WTC11 (cell line): ENCODE data around the gene TTLL11. TPM values are rescaled to one million over a fixed set of nuclear protein-coding genes. Genes with fewer than 3 reads are reported as not detected.

Source experiments
- ATAC-seq: fragments of 200-7000 bp; cut with Tn5 transposase; 2 replicates; pipeline ENCODE4 v1.10.0; 2021; ENCODE audit warnings: mild to moderate bottlenecking, moderate library complexity
- CTCF ChIA-PET: fragments of 300-600 bp; sonication (Branson Sonifier 250); formaldehyde crosslinking; loops from one replicate; lab custom pipeline; 2021; ENCODE audit warnings: antibody characterized with exemption; lab: Charles Lee
- POLR2A ChIA-PET: fragments of 350-600 bp; sonication (Branson Sonifier 250); formaldehyde crosslinking; loops from one replicate; lab custom pipeline; 2021; ENCODE audit warnings: antibody characterized with exemption; lab: Charles Lee
- DNase-seq: peaks from one replicate; pipeline ENCODE4 v3.0.0; 2021; ENCODE audit warnings: low spot score
- H3K27ac Mint-ChIP-seq: 2 replicates; pipeline ENCODE4 v1.8.0; 2021; ENCODE audit warnings: mixed read lengths
- H3K27me3 Mint-ChIP-seq: 2 replicates; pipeline ENCODE4 v1.8.0; 2021; ENCODE audit warnings: low read depth, mild to moderate bottlenecking, moderate library complexity, mixed read lengths
- H3K36me3 Mint-ChIP-seq: 2 replicates; pipeline ENCODE4 v1.8.0; 2021; ENCODE audit warnings: mixed read lengths
- H3K4me1 Mint-ChIP-seq: 2 replicates; pipeline ENCODE4 v1.8.0; 2022; ENCODE audit warnings: mixed read lengths
- H3K4me3 Mint-ChIP-seq: 2 replicates; pipeline ENCODE4 v1.8.0; 2021; ENCODE audit warnings: mild to moderate bottlenecking, moderate library complexity, mixed read lengths
- H3K9me3 Mint-ChIP-seq: 2 replicates; pipeline ENCODE4 v1.8.0; 2021; ENCODE audit warnings: mixed read lengths
- ATF1 ChIP-seq: sonication (generic); formaldehyde crosslinking; IDR thresholded peaks from 2 replicates; pipeline ENCODE4 v1.8.1; 2023; ENCODE audit warnings: mild to moderate bottlenecking, moderate library complexity, missing genetic modification reagents
- CBFB ChIP-seq: sonication (generic); formaldehyde crosslinking; IDR thresholded peaks from 2 replicates; pipeline ENCODE4 v1.8.1; 2022; ENCODE audit warnings: mild to moderate bottlenecking, low read depth, missing genetic modification reagents
- HMGA2 ChIP-seq: fragments of 250-450 bp; sonication (Bioruptor Pico); IDR thresholded peaks from 2 replicates; pipeline ENCODE4 v1.4.0; 2021; ENCODE audit warnings: mild to moderate bottlenecking, moderate library complexity
- JUN ChIP-seq: sonication (generic); formaldehyde crosslinking; IDR thresholded peaks from 2 replicates; pipeline ENCODE4 v1.8.0; 2023; ENCODE audit warnings: mild to moderate bottlenecking, missing genetic modification reagents
- MXD4 ChIP-seq: fragments of 250-450 bp; sonication (Bioruptor Pico); IDR thresholded peaks from 2 replicates; pipeline ENCODE4 v1.8.0; 2021; ENCODE audit warnings: mild to moderate bottlenecking, moderate library complexity, borderline replicate concordance
- NFE2L1 ChIP-seq: sonication (generic); formaldehyde crosslinking; IDR thresholded peaks from 2 replicates; pipeline ENCODE4 v1.8.1; 2023; ENCODE audit warnings: missing genetic modification reagents
- OVOL2 ChIP-seq: fragments of 250-450 bp; sonication (Bioruptor Pico); IDR thresholded peaks from 2 replicates; pipeline ENCODE4 v1.9.0; 2021; ENCODE audit warnings: mild to moderate bottlenecking, borderline replicate concordance
- RELA ChIP-seq: sonication (generic); formaldehyde crosslinking; IDR thresholded peaks from 2 replicates; pipeline ENCODE4 v1.8.1; 2022; ENCODE audit warnings: missing genetic modification reagents, mild to moderate bottlenecking, borderline replicate concordance
- ZNF219 ChIP-seq: sonication (generic); formaldehyde crosslinking; IDR thresholded peaks from 2 replicates; pipeline ENCODE4 v1.8.0; 2023; ENCODE audit warnings: missing genetic modification reagents, mild to moderate bottlenecking, borderline replicate concordance
- ZNF396 ChIP-seq: fragments of 250-450 bp; sonication (Bioruptor Pico); IDR thresholded peaks from 2 replicates; pipeline ENCODE4 v1.8.0; 2021; ENCODE audit warnings: mild to moderate bottlenecking, moderate library complexity, borderline replicate concordance
- ZNF423 ChIP-seq: fragments of 250-450 bp; sonication (Bioruptor Pico); IDR thresholded peaks from 2 replicates; pipeline ENCODE4 v2.1.2; 2022; ENCODE audit warnings: mild to moderate bottlenecking, moderate library complexity
- total RNA-seq: library from RNA; stranded (reverse); gene quantifications from 3 replicates; pipeline ENCODE4 v1.2.3, GENCODE V29; 2021
- TF ChIP-seq, protein P1 (sequence below): sonication (generic); formaldehyde crosslinking; conservative IDR thresholded peaks from 2 replicates; pipeline ENCODE4 v1.8.1; 2023; ENCODE audit warnings: mild to moderate bottlenecking, low read depth, missing genetic modification reagents, moderate library complexity
- TF ChIP-seq, protein P2 (sequence below): sonication (generic); formaldehyde crosslinking; IDR thresholded peaks from 2 replicates; pipeline ENCODE4 v1.8.1; 2023; ENCODE audit warnings: mild to moderate bottlenecking, missing genetic modification reagents
- TF ChIP-seq, protein P3 (sequence below): fragments of 250-450 bp; sonication (Bioruptor Pico); IDR thresholded peaks from 2 replicates; pipeline ENCODE4 v1.9.0; 2021; ENCODE audit warnings: mild to moderate bottlenecking, borderline replicate concordance
- TF ChIP-seq, protein P4 (sequence below): sonication (generic); formaldehyde crosslinking; IDR thresholded peaks from 2 replicates; pipeline ENCODE4 v1.8.0; 2022; ENCODE audit warnings: mild to moderate bottlenecking, missing genetic modification reagents
- TF ChIP-seq, protein P5 (sequence below): sonication (generic); formaldehyde crosslinking; IDR thresholded peaks from 2 replicates; pipeline ENCODE4 v1.8.1; 2022; ENCODE audit warnings: low read depth, mild to moderate bottlenecking, moderate library complexity, missing genetic modification reagents, borderline replicate concordance

TTLL11 gene
- total RNA-seq, 1 experiment from 2014 or later = 1.1 TPM

DNA sequence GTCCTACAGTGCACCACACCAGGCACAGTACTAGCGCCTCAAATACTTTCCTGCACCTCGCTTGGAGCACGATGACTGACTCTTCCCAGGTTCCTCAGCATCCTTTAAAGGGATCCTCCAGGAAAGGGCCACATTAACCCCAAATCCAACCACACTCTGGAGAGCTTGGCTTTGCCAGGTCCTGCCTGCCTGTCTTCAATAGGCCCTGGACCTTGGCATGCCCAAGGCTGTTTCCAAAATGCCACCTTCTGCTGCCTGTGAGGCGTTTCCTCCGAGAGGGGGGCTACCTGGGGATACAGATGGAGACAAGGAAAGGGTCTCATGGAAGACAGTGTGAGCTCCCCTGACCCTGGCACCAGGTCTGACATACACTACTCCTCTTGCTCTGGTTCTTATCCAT lies 271.8 kb downstream of the TTLL11 start (continued):
- no peak for TF ChIP-seq ZNF219
- TF ChIP-seq, protein P1, sequence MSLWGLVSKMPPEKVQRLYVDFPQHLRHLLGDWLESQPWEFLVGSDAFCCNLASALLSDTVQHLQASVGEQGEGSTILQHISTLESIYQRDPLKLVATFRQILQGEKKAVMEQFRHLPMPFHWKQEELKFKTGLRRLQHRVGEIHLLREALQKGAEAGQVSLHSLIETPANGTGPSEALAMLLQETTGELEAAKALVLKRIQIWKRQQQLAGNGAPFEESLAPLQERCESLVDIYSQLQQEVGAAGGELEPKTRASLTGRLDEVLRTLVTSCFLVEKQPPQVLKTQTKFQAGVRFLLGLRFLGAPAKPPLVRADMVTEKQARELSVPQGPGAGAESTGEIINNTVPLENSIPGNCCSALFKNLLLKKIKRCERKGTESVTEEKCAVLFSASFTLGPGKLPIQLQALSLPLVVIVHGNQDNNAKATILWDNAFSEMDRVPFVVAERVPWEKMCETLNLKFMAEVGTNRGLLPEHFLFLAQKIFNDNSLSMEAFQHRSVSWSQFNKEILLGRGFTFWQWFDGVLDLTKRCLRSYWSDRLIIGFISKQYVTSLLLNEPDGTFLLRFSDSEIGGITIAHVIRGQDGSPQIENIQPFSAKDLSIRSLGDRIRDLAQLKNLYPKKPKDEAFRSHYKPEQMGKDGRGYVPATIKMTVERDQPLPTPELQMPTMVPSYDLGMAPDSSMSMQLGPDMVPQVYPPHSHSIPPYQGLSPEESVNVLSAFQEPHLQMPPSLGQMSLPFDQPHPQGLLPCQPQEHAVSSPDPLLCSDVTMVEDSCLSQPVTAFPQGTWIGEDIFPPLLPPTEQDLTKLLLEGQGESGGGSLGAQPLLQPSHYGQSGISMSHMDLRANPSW (CRISPR knock-in tag) = no peak
- TF ChIP-seq, protein P2, sequence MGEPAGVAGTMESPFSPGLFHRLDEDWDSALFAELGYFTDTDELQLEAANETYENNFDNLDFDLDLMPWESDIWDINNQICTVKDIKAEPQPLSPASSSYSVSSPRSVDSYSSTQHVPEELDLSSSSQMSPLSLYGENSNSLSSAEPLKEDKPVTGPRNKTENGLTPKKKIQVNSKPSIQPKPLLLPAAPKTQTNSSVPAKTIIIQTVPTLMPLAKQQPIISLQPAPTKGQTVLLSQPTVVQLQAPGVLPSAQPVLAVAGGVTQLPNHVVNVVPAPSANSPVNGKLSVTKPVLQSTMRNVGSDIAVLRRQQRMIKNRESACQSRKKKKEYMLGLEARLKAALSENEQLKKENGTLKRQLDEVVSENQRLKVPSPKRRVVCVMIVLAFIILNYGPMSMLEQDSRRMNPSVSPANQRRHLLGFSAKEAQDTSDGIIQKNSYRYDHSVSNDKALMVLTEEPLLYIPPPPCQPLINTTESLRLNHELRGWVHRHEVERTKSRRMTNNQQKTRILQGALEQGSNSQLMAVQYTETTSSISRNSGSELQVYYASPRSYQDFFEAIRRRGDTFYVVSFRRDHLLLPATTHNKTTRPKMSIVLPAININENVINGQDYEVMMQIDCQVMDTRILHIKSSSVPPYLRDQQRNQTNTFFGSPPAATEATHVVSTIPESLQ (CRISPR knock-in tag) = no peak
- TF ChIP-seq, protein P3, sequence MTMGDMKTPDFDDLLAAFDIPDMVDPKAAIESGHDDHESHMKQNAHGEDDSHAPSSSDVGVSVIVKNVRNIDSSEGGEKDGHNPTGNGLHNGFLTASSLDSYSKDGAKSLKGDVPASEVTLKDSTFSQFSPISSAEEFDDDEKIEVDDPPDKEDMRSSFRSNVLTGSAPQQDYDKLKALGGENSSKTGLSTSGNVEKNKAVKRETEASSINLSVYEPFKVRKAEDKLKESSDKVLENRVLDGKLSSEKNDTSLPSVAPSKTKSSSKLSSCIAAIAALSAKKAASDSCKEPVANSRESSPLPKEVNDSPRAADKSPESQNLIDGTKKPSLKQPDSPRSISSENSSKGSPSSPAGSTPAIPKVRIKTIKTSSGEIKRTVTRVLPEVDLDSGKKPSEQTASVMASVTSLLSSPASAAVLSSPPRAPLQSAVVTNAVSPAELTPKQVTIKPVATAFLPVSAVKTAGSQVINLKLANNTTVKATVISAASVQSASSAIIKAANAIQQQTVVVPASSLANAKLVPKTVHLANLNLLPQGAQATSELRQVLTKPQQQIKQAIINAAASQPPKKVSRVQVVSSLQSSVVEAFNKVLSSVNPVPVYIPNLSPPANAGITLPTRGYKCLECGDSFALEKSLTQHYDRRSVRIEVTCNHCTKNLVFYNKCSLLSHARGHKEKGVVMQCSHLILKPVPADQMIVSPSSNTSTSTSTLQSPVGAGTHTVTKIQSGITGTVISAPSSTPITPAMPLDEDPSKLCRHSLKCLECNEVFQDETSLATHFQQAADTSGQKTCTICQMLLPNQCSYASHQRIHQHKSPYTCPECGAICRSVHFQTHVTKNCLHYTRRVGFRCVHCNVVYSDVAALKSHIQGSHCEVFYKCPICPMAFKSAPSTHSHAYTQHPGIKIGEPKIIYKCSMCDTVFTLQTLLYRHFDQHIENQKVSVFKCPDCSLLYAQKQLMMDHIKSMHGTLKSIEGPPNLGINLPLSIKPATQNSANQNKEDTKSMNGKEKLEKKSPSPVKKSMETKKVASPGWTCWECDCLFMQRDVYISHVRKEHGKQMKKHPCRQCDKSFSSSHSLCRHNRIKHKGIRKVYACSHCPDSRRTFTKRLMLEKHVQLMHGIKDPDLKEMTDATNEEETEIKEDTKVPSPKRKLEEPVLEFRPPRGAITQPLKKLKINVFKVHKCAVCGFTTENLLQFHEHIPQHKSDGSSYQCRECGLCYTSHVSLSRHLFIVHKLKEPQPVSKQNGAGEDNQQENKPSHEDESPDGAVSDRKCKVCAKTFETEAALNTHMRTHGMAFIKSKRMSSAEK (CRISPR knock-in tag) = no peak
- no peak for TF ChIP-seq ZNF423 (CRISPR knock-in tag)

DNA sequence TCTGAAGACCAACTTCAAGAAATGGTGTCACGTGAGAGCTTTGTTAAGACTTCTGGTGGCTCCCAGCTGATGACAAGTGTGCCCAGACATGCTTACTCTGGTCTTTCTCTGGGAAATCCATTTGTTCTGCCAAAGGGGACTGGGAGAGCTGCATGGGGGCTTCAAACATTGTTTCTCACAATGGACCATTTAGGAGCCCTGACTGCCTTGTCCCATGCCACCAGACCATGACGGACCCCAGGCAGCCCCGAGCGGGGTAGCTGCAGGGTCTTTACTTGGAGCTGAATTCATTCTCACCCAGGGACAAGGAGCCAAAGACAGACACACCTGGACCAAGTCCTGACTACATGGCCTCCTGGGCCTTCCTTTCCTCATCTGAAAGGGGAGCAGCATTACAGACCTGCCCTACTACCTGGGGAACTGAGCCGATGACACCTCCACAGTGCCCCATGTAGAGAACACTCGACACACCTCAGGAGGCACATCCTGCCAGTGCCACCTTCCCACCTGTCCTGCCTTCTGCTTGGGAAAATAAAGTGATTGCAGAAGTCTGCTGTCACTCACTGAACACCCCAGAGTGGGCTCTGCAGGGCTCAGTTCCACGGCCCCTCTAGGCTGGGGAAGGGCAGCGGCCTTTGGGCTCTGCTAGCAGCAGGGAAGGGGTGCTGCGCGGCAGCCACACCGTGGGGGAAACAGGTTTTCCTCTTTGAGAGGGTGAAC lies 272.7 kb downstream of the TTLL11 start:
- Mint-ChIP-seq H3K4me1 (peaks cover 56% of the 10 kb centered on the region), H3K4me3 (no peak overlapping the region), H3K27ac (no peak overlapping the region), H3K9me3 (no peaks in the 10 kb centered on the region), H3K36me3 (no peaks in the 10 kb centered on the region), H3K27me3 (no peaks in the 10 kb centered on the region)
- CTCF ChIA-PET = interaction anchor here (0.8 to 2.8 kb wide), 4 partner anchors 41 to 136 kb away, joined by 3 to 12 read pairs (median 4); no protein-coding TSS in a partner anchor
- DNase-seq (no peak), ATAC-seq (no peak)
- POLR2A ChIA-PET = no interaction called here
- TF ChIP-seq CBFB (CRISPR knock-in tag) = no peak
- TF ChIP-seq, protein P4, sequence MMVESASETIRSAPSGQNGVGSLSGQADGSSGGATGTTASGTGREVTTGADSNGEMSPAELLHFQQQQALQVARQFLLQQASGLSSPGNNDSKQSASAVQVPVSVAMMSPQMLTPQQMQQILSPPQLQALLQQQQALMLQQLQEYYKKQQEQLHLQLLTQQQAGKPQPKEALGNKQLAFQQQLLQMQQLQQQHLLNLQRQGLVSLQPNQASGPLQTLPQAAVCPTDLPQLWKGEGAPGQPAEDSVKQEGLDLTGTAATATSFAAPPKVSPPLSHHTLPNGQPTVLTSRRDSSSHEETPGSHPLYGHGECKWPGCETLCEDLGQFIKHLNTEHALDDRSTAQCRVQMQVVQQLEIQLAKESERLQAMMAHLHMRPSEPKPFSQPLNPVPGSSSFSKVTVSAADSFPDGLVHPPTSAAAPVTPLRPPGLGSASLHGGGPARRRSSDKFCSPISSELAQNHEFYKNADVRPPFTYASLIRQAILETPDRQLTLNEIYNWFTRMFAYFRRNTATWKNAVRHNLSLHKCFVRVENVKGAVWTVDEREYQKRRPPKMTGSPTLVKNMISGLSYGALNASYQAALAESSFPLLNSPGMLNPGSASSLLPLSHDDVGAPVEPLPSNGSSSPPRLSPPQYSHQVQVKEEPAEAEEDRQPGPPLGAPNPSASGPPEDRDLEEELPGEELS (CRISPR knock-in tag) = no peak
- TF ChIP-seq JUN (CRISPR knock-in tag) = no peak
- no peak for TF ChIP-seq RELA
- no peak for TF ChIP-seq HMGA2 (CRISPR knock-in tag)
- TF ChIP-seq ATF1 = no peak
- TF ChIP-seq, protein P5, sequence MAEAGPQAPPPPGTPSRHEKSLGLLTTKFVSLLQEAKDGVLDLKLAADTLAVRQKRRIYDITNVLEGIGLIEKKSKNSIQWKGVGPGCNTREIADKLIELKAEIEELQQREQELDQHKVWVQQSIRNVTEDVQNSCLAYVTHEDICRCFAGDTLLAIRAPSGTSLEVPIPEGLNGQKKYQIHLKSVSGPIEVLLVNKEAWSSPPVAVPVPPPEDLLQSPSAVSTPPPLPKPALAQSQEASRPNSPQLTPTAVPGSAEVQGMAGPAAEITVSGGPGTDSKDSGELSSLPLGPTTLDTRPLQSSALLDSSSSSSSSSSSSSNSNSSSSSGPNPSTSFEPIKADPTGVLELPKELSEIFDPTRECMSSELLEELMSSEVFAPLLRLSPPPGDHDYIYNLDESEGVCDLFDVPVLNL = no peak
- TF ChIP-seq ZNF396 = no peak
- no peak for TF ChIP-seq NFE2L1 (CRISPR knock-in tag)
- TF ChIP-seq, protein P3 (CRISPR knock-in tag) = no peak
- no peak for TF ChIP-seq OVOL2 (CRISPR knock-in tag)
- TF ChIP-seq MXD4 (CRISPR knock-in tag) = no peak
